ENCODE measurements around the gene UBE2J2.
"Not testable (repeated sequence)": the region's sequence is repeated elsewhere in the genome, so short reads cannot be mapped to it uniquely, and the experiment has no call there.

UBE2J2 gene

DNA sequence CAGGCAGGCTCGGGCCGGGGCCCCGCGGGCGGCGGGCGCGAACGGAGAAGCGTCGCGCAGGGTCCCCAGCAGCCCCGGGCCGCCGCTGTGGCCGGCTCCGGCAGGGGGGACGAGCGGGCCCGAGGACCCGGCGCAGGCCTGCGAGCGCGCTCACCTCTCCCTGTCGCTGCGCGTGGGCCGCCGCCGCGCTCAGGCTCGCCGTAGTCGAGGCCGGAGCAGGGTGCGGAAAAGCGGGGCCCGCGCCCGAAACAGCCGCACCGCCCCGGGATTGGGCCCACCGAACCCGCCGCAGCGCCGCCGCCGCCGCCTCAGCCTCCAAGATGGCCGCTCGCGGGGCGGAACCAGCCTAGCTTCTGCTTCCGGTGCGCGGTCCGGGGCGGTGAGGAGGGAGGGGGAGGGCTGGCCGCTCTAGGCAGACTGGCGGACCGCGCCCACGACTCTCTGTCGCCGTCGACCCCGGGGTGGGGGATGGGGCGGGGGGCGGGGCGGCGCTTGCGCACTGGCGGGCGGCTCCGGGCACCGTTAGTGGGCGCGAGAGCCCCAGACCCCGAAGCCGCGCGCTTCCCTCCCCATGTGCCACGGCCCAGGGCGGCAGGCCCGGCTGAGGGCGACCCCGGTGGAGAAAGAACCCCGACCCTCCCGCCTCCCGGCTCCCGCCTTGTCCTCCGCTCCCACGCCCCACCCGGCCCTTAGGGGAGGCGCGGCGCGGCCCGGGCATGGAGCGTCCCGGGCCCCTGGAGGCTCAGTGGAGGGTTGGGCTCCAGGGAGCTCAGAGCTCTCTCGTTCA lies at the start of gene UBE2J2:
UBE2J2 (minus strand) TSS at position 343 of the 787 bp plus-strand sequence. CDS start 5,862 bp downstream, outside the sequence.
- FAIRE-seq, result no peak

DNA sequence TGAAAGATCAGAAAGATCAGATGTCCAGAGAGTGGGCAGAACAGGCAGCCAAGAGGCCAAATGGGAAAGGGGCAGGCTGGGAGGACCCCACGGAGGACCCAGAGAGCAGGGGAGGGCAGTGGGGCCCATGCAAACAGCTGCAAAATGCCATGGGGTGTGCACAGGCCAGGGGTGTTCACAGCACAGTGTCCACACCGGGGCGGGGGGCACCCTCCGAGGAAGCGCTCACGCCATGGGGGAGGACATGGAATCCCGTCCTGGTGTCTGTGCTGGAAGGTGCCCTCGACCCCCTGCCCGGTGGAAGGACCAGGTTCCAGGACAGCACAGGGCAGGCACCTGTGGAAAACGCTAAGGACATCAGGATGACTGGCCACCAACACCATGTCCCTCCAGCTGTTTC lies 49.3 kb upstream of the UBE2J2 start:
- FAIRE-seq, result no peak

DNA sequence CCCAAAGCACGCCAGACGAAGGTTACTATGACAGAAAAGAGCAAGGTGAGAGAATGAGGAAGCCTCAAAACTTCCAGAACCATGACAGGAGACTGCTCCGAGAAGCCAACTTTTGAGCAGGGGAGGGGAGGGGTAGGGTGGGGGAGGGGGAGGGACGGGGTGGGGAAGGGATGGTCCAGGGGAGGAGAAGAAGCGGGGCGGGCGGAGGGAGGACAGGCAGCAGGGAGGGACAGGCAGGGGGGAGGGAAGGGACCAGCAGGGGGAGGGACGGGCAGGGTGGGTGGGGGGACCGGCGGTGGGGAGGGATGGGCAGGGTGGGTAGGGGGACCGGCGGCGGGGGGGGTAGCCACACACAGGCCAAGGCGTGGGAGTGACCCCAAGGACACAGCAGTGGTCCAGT lies 48.8 kb upstream of the UBE2J2 start:
- FAIRE-seq, result no peak

DNA sequence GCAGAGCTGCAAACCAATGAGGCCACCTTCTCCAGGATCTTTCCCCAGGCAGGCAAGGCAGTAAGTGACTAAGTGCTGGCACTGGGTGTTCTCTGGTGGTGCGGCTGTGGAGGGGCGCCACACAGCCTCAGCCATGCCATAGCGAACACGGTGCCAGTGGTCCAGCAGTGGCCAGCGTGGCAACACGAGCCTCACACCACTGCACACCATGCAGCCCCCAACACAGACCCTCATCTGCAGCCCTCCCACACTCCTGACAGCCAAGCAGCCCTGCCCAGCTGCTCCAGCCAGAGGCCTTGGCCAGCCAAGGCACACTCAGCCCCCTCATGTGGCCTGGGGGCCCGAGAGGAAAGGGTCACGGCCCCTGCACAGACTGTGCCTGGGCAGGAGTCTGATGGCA lies 47.8 kb upstream of the UBE2J2 start:
- FAIRE-seq, result no peak

DNA sequence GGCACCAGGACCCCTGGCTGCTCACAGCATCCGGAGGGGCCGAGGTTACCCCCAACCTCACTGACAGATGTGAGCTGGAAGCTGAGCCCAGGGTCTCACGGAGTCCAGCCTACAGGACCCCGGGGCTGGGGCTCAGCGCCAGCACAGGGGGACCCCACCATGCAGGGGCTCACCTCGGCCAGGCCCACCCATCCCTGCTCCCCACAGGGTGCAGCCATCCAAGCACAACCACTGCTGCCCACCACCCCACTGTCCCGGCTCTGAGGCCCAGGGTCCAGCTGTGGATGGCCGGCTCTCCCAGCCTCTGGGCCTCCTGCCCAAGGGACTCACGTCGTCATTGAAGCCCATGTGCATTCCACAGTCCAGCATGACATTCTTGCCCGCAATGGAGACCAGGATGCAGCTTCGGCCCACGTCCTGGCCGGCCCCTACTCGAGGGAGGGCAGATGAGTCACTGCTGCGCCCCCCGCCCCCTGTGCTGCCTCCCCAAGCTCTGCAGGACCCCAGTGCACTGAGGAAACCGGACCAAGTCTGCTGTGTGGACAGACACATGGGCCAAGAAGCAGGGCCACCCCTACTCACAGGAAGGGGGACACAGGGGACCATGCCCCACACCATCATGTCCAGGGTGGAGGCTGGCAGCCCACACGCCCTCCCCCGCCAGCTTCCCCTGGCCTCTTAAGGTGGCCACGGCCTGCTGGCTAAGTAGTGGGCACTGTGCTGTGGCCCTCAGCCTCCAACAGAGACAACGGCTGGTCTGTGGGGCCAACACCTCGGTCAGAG lies 47.2 kb upstream of the UBE2J2 start:
- FAIRE-seq, result no peak

- FAIRE-seq, result no peak
Measured at GRCh38 chr1:1319646-1319941, 45.9 kb upstream of the UBE2J2 start.

DNA sequence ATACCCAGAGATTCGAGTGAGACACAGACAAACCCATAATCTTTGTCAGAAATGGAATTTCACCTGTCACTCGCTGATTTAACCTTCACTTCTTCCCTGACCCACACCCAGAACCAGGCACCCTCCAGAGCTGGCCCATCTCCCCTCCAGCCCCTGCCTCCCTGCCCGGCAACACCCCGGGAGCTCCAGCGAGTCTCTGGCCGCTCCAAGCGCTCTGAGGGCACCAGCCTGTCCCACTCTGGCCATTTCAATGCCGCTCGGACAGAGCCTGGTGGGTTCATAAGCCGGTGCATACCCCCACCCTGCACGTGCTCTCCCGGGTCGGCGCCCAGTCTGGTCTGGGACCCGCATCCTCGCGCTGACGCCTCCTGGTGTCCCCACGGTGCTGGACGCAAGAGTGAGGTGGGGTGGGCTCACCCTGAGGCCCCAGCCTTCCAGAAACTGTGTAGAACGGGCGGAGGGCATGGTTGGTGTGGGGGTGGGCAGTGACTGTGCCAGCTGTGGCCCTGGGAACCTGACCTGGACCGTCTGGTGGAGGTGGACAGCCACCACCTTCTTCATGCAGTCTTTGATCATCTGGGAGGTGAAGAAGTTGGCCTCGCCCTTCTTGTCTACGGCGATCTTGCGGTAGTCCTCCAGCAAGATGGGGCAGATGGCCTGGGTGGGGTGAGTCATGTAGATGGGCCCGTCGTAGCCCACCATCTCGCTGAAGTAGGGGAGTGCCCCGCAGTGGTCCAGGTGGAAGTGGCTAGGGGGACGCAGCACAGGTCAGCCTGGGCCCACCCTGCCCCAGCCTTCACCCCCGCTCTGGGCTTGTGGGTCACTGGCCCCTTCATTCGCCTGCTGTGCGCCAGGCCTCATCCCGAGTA lies 45.4 kb upstream of the UBE2J2 start:
- no peak for FAIRE-seq

GRCh38 chr1:1318131-1318652 lies 44.5 kb upstream of the UBE2J2 start:
- peak; percentile 92 for FAIRE-seq

DNA sequence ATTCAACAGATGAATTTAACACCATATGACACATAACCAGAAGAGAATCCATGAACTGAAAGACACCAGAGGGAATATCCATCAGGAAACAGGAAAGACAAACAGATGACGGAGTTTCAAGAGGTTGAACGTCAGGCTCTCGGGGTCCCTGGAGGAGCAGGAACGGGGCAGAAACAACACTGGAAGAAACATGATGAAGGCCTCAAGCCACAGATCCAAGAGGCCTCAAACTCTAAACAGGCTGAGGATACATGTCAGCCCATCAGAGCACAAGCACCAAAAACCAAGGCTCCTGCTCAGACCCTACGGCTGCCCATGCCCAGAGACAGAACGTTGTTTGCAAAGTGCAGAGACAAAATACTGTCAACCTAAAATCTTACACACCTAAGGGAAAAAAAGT lies 43.8 kb upstream of the UBE2J2 start:
- no peak for FAIRE-seq

DNA sequence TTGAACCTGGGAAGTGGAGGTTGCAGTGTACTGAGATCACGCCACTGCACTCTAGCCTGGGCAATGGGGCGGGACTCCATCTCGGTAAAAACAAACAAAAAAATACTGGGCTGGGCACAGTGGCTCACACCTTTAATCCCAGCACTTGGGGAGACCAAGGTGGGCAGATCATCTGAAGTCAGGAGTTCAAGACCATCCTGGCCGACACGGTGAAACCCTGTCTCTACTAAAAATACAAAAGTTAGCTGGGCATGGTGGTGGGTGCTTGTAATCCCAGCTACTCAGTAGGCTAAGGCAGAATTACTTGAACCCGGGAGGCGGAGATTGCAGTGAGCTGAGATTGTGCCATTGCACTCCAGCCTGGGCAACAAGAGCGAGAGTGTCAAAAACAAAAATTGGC lies 42.5 kb upstream of the UBE2J2 start:
- not testable (repeated sequence) for FAIRE-seq

- FAIRE-seq, result no peak
Measured at GRCh38 chr1:1315435-1315954, 41.8 kb upstream of the UBE2J2 start.

GRCh38 chr1:1314678-1315335 lies 41.2 kb upstream of the UBE2J2 start:
- FAIRE-seq, result no peak

DNA sequence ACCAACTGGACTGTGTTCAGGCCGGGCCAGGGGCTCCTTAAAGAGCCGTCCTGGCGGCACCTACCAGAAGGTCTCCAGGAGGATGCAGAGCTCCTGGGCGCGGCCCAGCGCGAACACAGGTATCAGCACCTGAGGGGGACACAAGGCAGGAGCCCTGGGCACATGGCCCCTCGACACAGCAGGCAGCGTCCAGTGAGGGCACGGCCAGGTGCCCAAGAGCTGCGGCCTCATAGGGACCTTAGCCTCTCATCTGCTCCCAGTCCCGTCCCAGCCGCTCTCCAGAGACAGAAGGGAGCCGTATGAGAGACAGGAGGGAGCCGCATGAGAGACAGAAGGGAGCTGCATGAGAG lies 40.6 kb upstream of the UBE2J2 start:
- no peak for FAIRE-seq

- FAIRE-seq, result no peak
Measured at GRCh38 chr1:1313500-1314236, 40.0 kb upstream of the UBE2J2 start.

GRCh38 chr1:1312450-1313314 lies 39.0 kb upstream of the UBE2J2 start:
- FAIRE-seq, result no peak

GRCh38 chr1:1311107-1312104 lies 37.8 kb upstream of the UBE2J2 start:
- FAIRE-seq, result no peak

- FAIRE-seq, result no peak
Measured at GRCh38 chr1:1310476-1311053, 36.9 kb upstream of the UBE2J2 start.

GRCh38 chr1:1310109-1310385 lies 36.4 kb upstream of the UBE2J2 start:
- FAIRE-seq, result no peak
